Upper lobe of right lung (tissue), 1 donor: ENCODE results near the gene CSF1R. TPM values are rescaled to one million over a fixed set of nuclear protein-coding genes. Genes with fewer than 3 reads are reported as not detected.

ENCODE experiments used
- ATAC-seq: fragments of 200-7000 bp; cut with Tn5 transposase; one replicate; pipeline ENCODE4 v1.9.1; 2020; ENCODE audit warnings: mild to moderate bottlenecking, moderate library complexity
- DNase-seq: peaks from one replicate; pipeline ENCODE4 v3.0.0-alpha.2; 2020
- H3K27ac ChIP-seq: fragments of 200-600 bp; one replicate; pipeline ENCODE4 v1.8.0; 2022
- H3K27me3 ChIP-seq: fragments of 200-600 bp; one replicate; pipeline ENCODE4 v1.8.0; 2022; ENCODE audit warnings: mild to moderate bottlenecking
- H3K36me3 ChIP-seq: fragments of 200-600 bp; one replicate; pipeline ENCODE4 v1.8.0; 2022
- H3K4me1 ChIP-seq: fragments of 200-600 bp; one replicate; pipeline ENCODE4 v1.8.0; 2022
- H3K4me3 ChIP-seq: fragments of 200-600 bp; one replicate; pipeline ENCODE4 v1.8.0; 2022; ENCODE audit warnings: mild to moderate bottlenecking
- H3K9me3 ChIP-seq: fragments of 200-600 bp; one replicate; pipeline ENCODE4 v1.8.0; 2022
- CTCF ChIP-seq: fragments of 200-600 bp; IDR thresholded peaks from one replicate; pipeline ENCODE4 v1.8.0; 2022; ENCODE audit warnings: antibody characterized with exemption
- intact Hi-C: fragments of 100-400 bp; cut with DNase I; formaldehyde crosslinking; loops from one replicate; pipeline ENCODE4 v1.11.0; 2022
- total RNA-seq: library from RNA; stranded (reverse); fragmentation: NEBNext Ultra II Directional; extraction: Animal tissue kit (Norgen Biotek cat#: 25700); gene quantifications from one replicate; pipeline ENCODE4 v1.2.1, GENCODE V29; 2021
- donor health status: DM: no; HTN: yes; CAD: no; lungs with severe emphysema.

Gene CSF1R
- total RNA-seq, 1 donor from 2014 or later, result 48.7 TPM

DNA sequence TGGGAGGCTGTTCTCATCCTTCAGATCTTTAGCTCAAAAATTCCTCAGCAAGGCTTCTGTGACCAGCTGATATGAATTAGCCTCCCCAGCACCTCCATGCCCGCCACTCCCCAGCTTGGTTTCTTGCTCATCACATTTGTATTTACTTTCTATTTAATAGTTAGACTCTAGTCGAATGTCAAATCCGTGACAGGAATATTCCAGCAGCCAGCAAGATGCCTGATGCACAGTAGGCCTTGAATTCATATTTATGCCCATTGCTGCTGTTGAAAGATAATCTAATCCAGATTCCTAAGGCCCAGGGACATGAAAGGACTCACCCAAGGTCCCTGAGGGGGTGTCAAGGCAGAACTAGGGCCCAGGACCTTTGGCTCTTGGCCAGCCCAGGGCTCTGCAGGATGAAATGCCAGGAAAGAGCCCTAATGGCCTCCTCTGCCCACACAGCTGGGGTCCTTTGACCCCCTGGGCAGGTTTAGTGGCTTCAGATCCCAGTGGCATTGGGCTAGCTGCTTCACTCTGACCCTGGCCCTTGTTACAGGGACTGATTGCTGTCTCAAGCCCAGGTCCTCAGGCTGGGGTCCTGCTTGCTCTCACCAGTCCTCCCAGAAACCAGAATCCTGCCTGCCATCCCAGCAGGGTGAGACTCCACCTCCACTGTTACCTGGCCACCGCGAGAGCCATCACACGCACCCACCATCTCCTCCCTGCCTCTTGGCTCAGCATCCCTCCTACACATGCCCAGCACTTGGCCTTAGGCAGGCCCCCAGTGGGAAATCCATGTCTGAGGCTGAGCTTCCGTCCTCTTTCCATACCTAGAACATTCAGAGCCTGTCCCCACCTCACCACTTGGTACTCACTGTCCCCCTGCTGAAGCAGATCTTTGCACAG is 7.3 kb downstream of the CSF1R start:
- no peak for TF ChIP-seq CTCF
- no peak for ATAC-seq
- H3K27ac ChIP-seq, result no peak overlapping the region
- H3K4me3 ChIP-seq, result no peak overlapping the region
- DNase-seq, result no peak
- no peaks in the 10 kb centered on the region for H3K36me3 ChIP-seq
- intact Hi-C loops, result no loop called here
- no peaks in the 10 kb centered on the region for H3K27me3 ChIP-seq
- no peaks in the 10 kb centered on the region for H3K9me3 ChIP-seq
- peaks cover 10% of the 10 kb centered on the region for H3K4me1 ChIP-seq

- intact Hi-C loops, result no loop called here
- H3K4me1 ChIP-seq, result peaks cover 10% of the 10 kb centered on the region
- DNase-seq, result no peak
- no peak overlapping the region for H3K27ac ChIP-seq
- no peak overlapping the region for H3K4me3 ChIP-seq
- TF ChIP-seq CTCF, result no peak
- no peaks in the 10 kb centered on the region for H3K27me3 ChIP-seq
- no peaks in the 10 kb centered on the region for H3K9me3 ChIP-seq
- no peak for ATAC-seq
- no peaks in the 10 kb centered on the region for H3K36me3 ChIP-seq
Measured at GRCh38 chr5:150077996-150078801, 8.2 kb downstream of the CSF1R start.

DNA sequence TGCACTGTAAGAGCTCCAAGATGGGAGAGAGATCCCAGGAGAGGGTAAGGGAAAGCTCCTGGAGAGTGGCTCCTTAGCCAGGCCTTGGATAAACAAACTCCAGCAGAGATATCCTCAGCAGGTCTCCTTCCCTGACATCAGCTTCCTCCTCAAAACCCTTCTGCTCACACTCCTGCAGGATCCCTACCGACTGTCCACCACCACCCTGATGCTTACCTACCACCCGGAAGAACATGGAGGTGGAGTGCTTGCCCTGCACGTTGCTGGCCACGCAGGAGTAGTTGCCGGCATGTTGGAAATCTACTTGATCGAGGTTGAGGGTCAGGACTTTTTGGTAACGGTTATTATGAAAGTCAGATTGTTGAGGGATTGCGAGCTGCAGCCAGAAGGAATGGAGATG is 9.3 kb downstream of the CSF1R start:
- no peak for DNase-seq
- TF ChIP-seq CTCF, result no peak
- Histone ChIP-seq H3K27ac (no peak overlapping the region), H3K4me1 (peaks cover 8% of the 10 kb centered on the region), H3K27me3 (no peaks in the 10 kb centered on the region), H3K36me3 (no peaks in the 10 kb centered on the region), H3K4me3 (no peak overlapping the region), H3K9me3 (no peaks in the 10 kb centered on the region)
- intact Hi-C loops, result no loop called here
- ATAC-seq, result no peak

- no peak for ATAC-seq
- DNase-seq, result no peak
- no peaks in the 10 kb centered on the region for H3K27me3 ChIP-seq
- H3K9me3 ChIP-seq, result no peaks in the 10 kb centered on the region
- intact Hi-C loops, result no loop called here
- no peak for TF ChIP-seq CTCF
- no peaks in the 10 kb centered on the region for H3K4me1 ChIP-seq
- no peak overlapping the region for H3K4me3 ChIP-seq
- no peaks in the 10 kb centered on the region for H3K36me3 ChIP-seq
- no peak overlapping the region for H3K27ac ChIP-seq
Measured at GRCh38 chr5:150075806-150076205, 10.5 kb downstream of the CSF1R start.

- intact Hi-C loops, result no loop called here
- H3K36me3 ChIP-seq, result no peaks in the 10 kb centered on the region
- no peak for TF ChIP-seq CTCF
- H3K27me3 ChIP-seq, result no peaks in the 10 kb centered on the region
- no peak overlapping the region for H3K27ac ChIP-seq
- no peak overlapping the region for H3K4me3 ChIP-seq
- DNase-seq, result no peak
- no peaks in the 10 kb centered on the region for H3K4me1 ChIP-seq
- H3K9me3 ChIP-seq, result no peaks in the 10 kb centered on the region
- no peak for ATAC-seq
Measured at GRCh38 chr5:150075233-150075632, 11.1 kb downstream of the CSF1R start.
